Trophoblast cell (in vitro differentiated cells and primary cell): ENCODE results near the gene CLDN18.

ENCODE experiments used
- DNase-seq, 2 donors: peaks; one replicate each; pipeline ENCODE4 v3.0.0-alpha.2; 2016
- H2AFZ ChIP-seq: 2 replicates; pipeline ENCODE4 v1.6.1; 2013; ENCODE audit warnings: low read length, moderate library complexity, mild to moderate bottlenecking; ENCODE audit not compliant: insufficient read depth, poor library complexity
- H2AK5ac ChIP-seq: 2 replicates; pipeline ENCODE4 v1.6.1; 2013; ENCODE audit warnings: mild to moderate bottlenecking, low read length
- H2BK120ac ChIP-seq: 2 replicates; pipeline ENCODE4 v1.6.1; 2013; ENCODE audit warnings: low read length, mild to moderate bottlenecking, moderate library complexity; ENCODE audit not compliant: insufficient read depth, poor library complexity
- H2BK12ac ChIP-seq: 2 replicates; pipeline ENCODE4 v1.6.1; 2013; ENCODE audit warnings: mild to moderate bottlenecking, low read length, moderate library complexity
- H2BK5ac ChIP-seq: 2 replicates; pipeline ENCODE4 v1.6.1; 2013; ENCODE audit warnings: low read length, low read depth, moderate library complexity, mild to moderate bottlenecking; ENCODE audit not compliant: poor library complexity
- H3K14ac ChIP-seq: 2 replicates; pipeline ENCODE4 v1.6.1; 2013; ENCODE audit warnings: mild to moderate bottlenecking, low read length
- H3K18ac ChIP-seq: 2 replicates; pipeline ENCODE4 v1.6.1; 2013; ENCODE audit warnings: mild to moderate bottlenecking, low read length
- H3K23ac ChIP-seq: 2 replicates; pipeline ENCODE4 v1.6.1; 2013; ENCODE audit warnings: low read length
- H3K27ac ChIP-seq: 2 replicates; pipeline ENCODE4 v1.5.1; 2013; ENCODE audit warnings: low read depth, mild to moderate bottlenecking, inconsistent platforms, low read length, moderate library complexity
- H3K27me3 ChIP-seq: 2 replicates; pipeline ENCODE4 v1.6.1; 2013; ENCODE audit warnings: inconsistent platforms, mild to moderate bottlenecking, low read length, moderate library complexity; ENCODE audit not compliant: insufficient read depth
- H3K36me3 ChIP-seq, 2 experiments: 1 replicate in 1 of 2; 2 replicates in 1 of 2; pipeline ENCODE4 v1.6.1; 2013; ENCODE audit warnings: low read length in 2 of 2, mild to moderate bottlenecking in 2 of 2, moderate library complexity in 1 of 2; ENCODE audit not compliant: insufficient read depth in 2 of 2, control insufficient read depth in 1 of 2
- H3K4ac ChIP-seq: 2 replicates; pipeline ENCODE4 v1.6.1; 2013; ENCODE audit warnings: low read depth, mild to moderate bottlenecking, low read length, moderate library complexity
- H3K4me1 ChIP-seq, 2 experiments: 1 replicate in 1 of 2; 2 replicates in 1 of 2; pipeline ENCODE4 v1.6.1; 2013; ENCODE audit warnings: low read length in 2 of 2, mild to moderate bottlenecking in 2 of 2, moderate library complexity in 1 of 2; ENCODE audit not compliant: insufficient read depth in 2 of 2, control insufficient read depth in 1 of 2
- H3K4me2 ChIP-seq: 2 replicates; pipeline ENCODE4 v1.6.1; 2013; ENCODE audit warnings: inconsistent platforms, mild to moderate bottlenecking, low read length, moderate library complexity
- H3K4me3 ChIP-seq: 2 replicates; pipeline ENCODE4 v1.5.1; 2013; ENCODE audit warnings: mild to moderate bottlenecking, low read depth, low read length, inconsistent platforms
- H3K79me1 ChIP-seq: one replicate; pipeline ENCODE4 v1.6.1; 2013; ENCODE audit warnings: low read length
- H3K79me2 ChIP-seq: 2 replicates; pipeline ENCODE4 v1.6.1; 2013; ENCODE audit warnings: low read length, mild to moderate bottlenecking; ENCODE audit not compliant: control insufficient read depth, insufficient read depth, poor library complexity
- H3K9ac ChIP-seq: 2 replicates; pipeline ENCODE4 v1.6.1; 2013; ENCODE audit warnings: mild to moderate bottlenecking, low read length
- H3K9me3 ChIP-seq: 2 replicates; pipeline ENCODE4 v1.6.1; 2013; ENCODE audit warnings: low read depth, mild to moderate bottlenecking, control low read depth, inconsistent platforms, low read length; ENCODE audit not compliant: insufficient read depth
- H4K12ac ChIP-seq: 2 replicates; pipeline ENCODE4 v1.6.1; 2013; ENCODE audit warnings: low read depth, mild to moderate bottlenecking, low read length, moderate library complexity
- H4K8ac ChIP-seq: 2 replicates; pipeline ENCODE4 v1.6.1; 2013; ENCODE audit warnings: low read depth, mild to moderate bottlenecking, low read length, moderate library complexity
- H4K91ac ChIP-seq: one replicate; pipeline ENCODE4 v1.6.1; 2013; ENCODE audit warnings: low read depth, mild to moderate bottlenecking, low read length, moderate library complexity
- WGBS: extraction: QIAGEN DNeasy Blood & Tissue Kit; methylation state at CpG from one replicate; pipeline ENCODE4 v1.1.7; 2013; ENCODE audit warnings: missing lambda C conversion rate; ENCODE audit not compliant: insufficient read length, insufficient coverage; ENCODE audit errors: extremely low coverage; 5-methylcytosine and 5-hydroxymethylcytosine counted together

Gene CLDN18

GRCh38 chr3:138054057-138054456, 44.1 kb downstream of the CLDN18 start:
- H2AFZ ChIP-seq, result no peak overlapping the region
- H3K9me3 ChIP-seq, result peaks cover 3% of the 10 kb centered on the region
- no peak overlapping the region for H4K91ac ChIP-seq
- no peak overlapping the region for H3K23ac ChIP-seq
- no peaks in the 10 kb centered on the region for H3K4me1 ChIP-seq
- no peak overlapping the region for H2AK5ac ChIP-seq
- H2BK5ac ChIP-seq, result no peak overlapping the region
- H4K8ac ChIP-seq, result no peak overlapping the region
- no peak overlapping the region for H3K18ac ChIP-seq
- no peak overlapping the region for H3K4ac ChIP-seq
- no CpG with 5 or more reads among the region's 1 CpG for WGBS
- no peak overlapping the region for H4K12ac ChIP-seq
- H3K4me2 ChIP-seq, result no peak overlapping the region
- no peak overlapping the region for H2BK120ac ChIP-seq
- H3K27me3 ChIP-seq, result no peaks in the 10 kb centered on the region
- peaks cover 0 to 3% of the 10 kb centered on the region in 2 experiments for H3K36me3 ChIP-seq
- no peak overlapping the region for H3K27ac ChIP-seq
- H3K79me1 ChIP-seq, result no peaks in the 10 kb centered on the region
- no peak overlapping the region for H3K14ac ChIP-seq
- DNase-seq, result no peak
- H3K9ac ChIP-seq, result no peak overlapping the region
- no peak overlapping the region for H2BK12ac ChIP-seq
- no peaks in the 10 kb centered on the region for H3K79me2 ChIP-seq
- no peak overlapping the region for H3K4me3 ChIP-seq

- no peaks in the 10 kb centered on the region for H3K9me3 ChIP-seq
- no peak overlapping the region for H3K23ac ChIP-seq
- no peak overlapping the region for H3K14ac ChIP-seq
- no peak overlapping the region for H3K4ac ChIP-seq
- H3K9ac ChIP-seq, result no peak overlapping the region
- no peak overlapping the region for H3K18ac ChIP-seq
- H2BK5ac ChIP-seq, result no peak overlapping the region
- no peak for DNase-seq
- peaks cover 3% of the 10 kb centered on the region in 2 experiments for H3K36me3 ChIP-seq
- no peak overlapping the region for H2BK120ac ChIP-seq
- H3K79me2 ChIP-seq, result no peaks in the 10 kb centered on the region
- no peak overlapping the region for H4K8ac ChIP-seq
- H3K27ac ChIP-seq, result no peak overlapping the region
- H3K79me1 ChIP-seq, result no peaks in the 10 kb centered on the region
- no peak overlapping the region for H4K91ac ChIP-seq
- H3K27me3 ChIP-seq, result no peaks in the 10 kb centered on the region
- no peak overlapping the region for H3K4me2 ChIP-seq
- H2AK5ac ChIP-seq, result no peak overlapping the region
- H3K4me1 ChIP-seq, result no peaks in the 10 kb centered on the region
- no peak overlapping the region for H2BK12ac ChIP-seq
- WGBS, result no CpG with 5 or more reads among the region's 3 CpGs
- no peak overlapping the region for H4K12ac ChIP-seq
- H2AFZ ChIP-seq, result no peak overlapping the region
- H3K4me3 ChIP-seq, result no peak overlapping the region
Measured at GRCh38 chr3:138057384-138057783, 47.4 kb downstream of the CLDN18 start.

DNA sequence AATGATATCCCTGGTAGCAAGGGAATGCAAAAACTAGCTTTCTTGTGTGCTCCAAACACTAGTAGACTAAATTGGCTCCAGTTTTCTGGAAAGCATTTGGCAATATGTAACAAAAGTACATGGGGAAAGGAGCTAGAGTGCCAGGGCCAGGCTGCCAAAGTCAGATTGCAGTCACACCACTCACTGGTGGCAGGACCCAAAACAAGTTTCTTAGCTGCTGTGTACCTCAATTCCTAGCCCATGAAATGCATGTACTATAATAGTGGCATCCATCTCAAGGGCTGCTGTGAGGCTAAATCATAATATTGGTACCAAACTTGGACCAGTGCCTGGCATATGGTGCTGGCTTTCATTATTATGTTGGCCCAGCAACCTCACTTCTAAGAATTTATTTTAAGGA, 49.3 kb downstream of the CLDN18 start:
- H3K4me2 ChIP-seq, result no peak overlapping the region
- no peaks in the 10 kb centered on the region for H3K79me1 ChIP-seq
- no peak overlapping the region for H4K91ac ChIP-seq
- H2AFZ ChIP-seq, result no peak overlapping the region
- H3K4me1 ChIP-seq, result no peaks in the 10 kb centered on the region
- H3K18ac ChIP-seq, result no peak overlapping the region
- no peak overlapping the region for H4K8ac ChIP-seq
- H3K36me3 ChIP-seq, result peaks cover 3 to 9% of the 10 kb centered on the region in 2 experiments
- no peaks in the 10 kb centered on the region for H3K79me2 ChIP-seq
- no peak overlapping the region for H3K4ac ChIP-seq
- no peak overlapping the region for H3K23ac ChIP-seq
- H2BK5ac ChIP-seq, result no peak overlapping the region
- H2BK12ac ChIP-seq, result no peak overlapping the region
- no peaks in the 10 kb centered on the region for H3K9me3 ChIP-seq
- no peak overlapping the region for H3K9ac ChIP-seq
- H3K14ac ChIP-seq, result no peak overlapping the region
- DNase-seq, result no peak
- H3K27me3 ChIP-seq, result no peaks in the 10 kb centered on the region
- no peak overlapping the region for H2AK5ac ChIP-seq
- no peak overlapping the region for H4K12ac ChIP-seq
- H2BK120ac ChIP-seq, result no peak overlapping the region
- H3K27ac ChIP-seq, result no peak overlapping the region
- no peak overlapping the region for H3K4me3 ChIP-seq

- Histone ChIP-seq H3K23ac (no peak overlapping the region), H3K9ac (no peak overlapping the region), H3K9me3 (no peaks in the 10 kb centered on the region), H3K4ac (no peak overlapping the region), H3K4me1 (no peaks in the 10 kb centered on the region), H3K27me3 (no peaks in the 10 kb centered on the region), H4K12ac (no peak overlapping the region), H2BK120ac (no peak overlapping the region), H3K4me2 (no peak overlapping the region), H4K8ac (no peak overlapping the region), H3K79me2 (no peaks in the 10 kb centered on the region), H4K91ac (no peak overlapping the region), H3K36me3 (peaks cover 6 to 14% of the 10 kb centered on the region in 2 experiments), H3K79me1 (no peaks in the 10 kb centered on the region), H2BK12ac (no peak overlapping the region), H3K14ac (no peak overlapping the region), H2BK5ac (no peak overlapping the region), H3K18ac (no peak overlapping the region), H3K27ac (no peak overlapping the region), H3K4me3 (no peak overlapping the region), H2AFZ (no peak overlapping the region), H2AK5ac (no peak overlapping the region)
- WGBS, result no CpG with 5 or more reads among the region's 2 CpGs
- DNase-seq, result no peak
Measured at GRCh38 chr3:138060792-138061191, 50.8 kb downstream of the CLDN18 start.
